WTC11 (cell line): Measurements from ENCODE around the gene GSG1L. TPM values are rescaled to one million over a fixed set of nuclear protein-coding genes. Genes with fewer than 3 reads are reported as not detected.

Experiments used
- ATAC-seq: fragments of 200-7000 bp; cut with Tn5 transposase; 2 replicates; pipeline ENCODE4 v1.10.0; 2021; ENCODE audit warnings: mild to moderate bottlenecking, moderate library complexity
- CTCF ChIA-PET: fragments of 300-600 bp; sonication (Branson Sonifier 250); formaldehyde crosslinking; loops from one replicate; lab custom pipeline; 2021; ENCODE audit warnings: antibody characterized with exemption; lab: Charles Lee
- POLR2A ChIA-PET: fragments of 350-600 bp; sonication (Branson Sonifier 250); formaldehyde crosslinking; loops from one replicate; lab custom pipeline; 2021; ENCODE audit warnings: antibody characterized with exemption; lab: Charles Lee
- DNase-seq: peaks from one replicate; pipeline ENCODE4 v3.0.0; 2021; ENCODE audit warnings: low spot score
- H3K27ac Mint-ChIP-seq: 2 replicates; pipeline ENCODE4 v1.8.0; 2021; ENCODE audit warnings: mixed read lengths
- H3K27me3 Mint-ChIP-seq: 2 replicates; pipeline ENCODE4 v1.8.0; 2021; ENCODE audit warnings: low read depth, mild to moderate bottlenecking, moderate library complexity, mixed read lengths
- H3K36me3 Mint-ChIP-seq: 2 replicates; pipeline ENCODE4 v1.8.0; 2021; ENCODE audit warnings: mixed read lengths
- H3K4me1 Mint-ChIP-seq: 2 replicates; pipeline ENCODE4 v1.8.0; 2022; ENCODE audit warnings: mixed read lengths
- H3K4me3 Mint-ChIP-seq: 2 replicates; pipeline ENCODE4 v1.8.0; 2021; ENCODE audit warnings: mild to moderate bottlenecking, moderate library complexity, mixed read lengths
- H3K9me3 Mint-ChIP-seq: 2 replicates; pipeline ENCODE4 v1.8.0; 2021; ENCODE audit warnings: mixed read lengths
- ATF2 ChIP-seq: sonication (generic); formaldehyde crosslinking; IDR thresholded peaks from 2 replicates; pipeline ENCODE4 v1.8.1; 2022; ENCODE audit warnings: low read depth, missing genetic modification reagents, borderline replicate concordance
- CBFB ChIP-seq: sonication (generic); formaldehyde crosslinking; IDR thresholded peaks from 2 replicates; pipeline ENCODE4 v1.8.1; 2022; ENCODE audit warnings: mild to moderate bottlenecking, low read depth, missing genetic modification reagents
- CREM ChIP-seq: sonication (generic); formaldehyde crosslinking; IDR thresholded peaks from 2 replicates; pipeline ENCODE4 v1.8.1; 2022; ENCODE audit warnings: mild to moderate bottlenecking, missing genetic modification reagents, moderate library complexity
- CTCF ChIP-seq: fragments of 200-600 bp; IDR thresholded peaks from 2 replicates; pipeline ENCODE4 v1.8.0; 2022; ENCODE audit warnings: antibody characterized with exemption
- ELF4 ChIP-seq: sonication (generic); formaldehyde crosslinking; IDR thresholded peaks from 2 replicates; pipeline ENCODE4 v1.8.1; 2022; ENCODE audit warnings: low read depth, mild to moderate bottlenecking, moderate library complexity, missing genetic modification reagents
- FOXP1 ChIP-seq: sonication (generic); formaldehyde crosslinking; IDR thresholded peaks from 2 replicates; pipeline ENCODE4 v1.8.0; 2022; ENCODE audit warnings: missing genetic modification reagents, mild to moderate bottlenecking, moderate library complexity, borderline replicate concordance
- JUN ChIP-seq: sonication (generic); formaldehyde crosslinking; IDR thresholded peaks from 2 replicates; pipeline ENCODE4 v1.8.0; 2023; ENCODE audit warnings: mild to moderate bottlenecking, missing genetic modification reagents
- MLX ChIP-seq: sonication (generic); formaldehyde crosslinking; IDR thresholded peaks from 2 replicates; pipeline ENCODE4 v1.8.1; 2023; ENCODE audit warnings: mild to moderate bottlenecking, missing genetic modification reagents, moderate library complexity
- MXD4 ChIP-seq: fragments of 250-450 bp; sonication (Bioruptor Pico); IDR thresholded peaks from 2 replicates; pipeline ENCODE4 v1.8.0; 2021; ENCODE audit warnings: mild to moderate bottlenecking, moderate library complexity, borderline replicate concordance
- NFATC4 ChIP-seq: fragments of 250-450 bp; sonication (Bioruptor Pico); IDR thresholded peaks from 2 replicates; pipeline ENCODE4 v1.9.0; 2021; ENCODE audit warnings: mild to moderate bottlenecking
- NFE2L1 ChIP-seq: sonication (generic); formaldehyde crosslinking; IDR thresholded peaks from 2 replicates; pipeline ENCODE4 v1.8.1; 2023; ENCODE audit warnings: missing genetic modification reagents
- PREB ChIP-seq: sonication (generic); formaldehyde crosslinking; IDR thresholded peaks from 2 replicates; pipeline ENCODE4 v1.8.1; 2022; ENCODE audit warnings: mild to moderate bottlenecking, missing genetic modification reagents, moderate library complexity, borderline replicate concordance
- TEAD4 ChIP-seq: sonication (generic); formaldehyde crosslinking; IDR thresholded peaks from 2 replicates; pipeline ENCODE4 v1.8.0; 2022; ENCODE audit warnings: mild to moderate bottlenecking, missing genetic modification reagents
- USF2 ChIP-seq: sonication (generic); formaldehyde crosslinking; IDR thresholded peaks from 2 replicates; pipeline ENCODE4 v1.8.1; 2023; ENCODE audit warnings: mild to moderate bottlenecking, missing genetic modification reagents, moderate library complexity
- ZBTB43 ChIP-seq: sonication (generic); formaldehyde crosslinking; IDR thresholded peaks from 2 replicates; pipeline ENCODE4 v1.8.1; 2023; ENCODE audit warnings: mild to moderate bottlenecking, missing genetic modification reagents
- ZNF121 ChIP-seq: sonication (generic); formaldehyde crosslinking; IDR thresholded peaks from 2 replicates; pipeline ENCODE4 v1.8.0; 2023; ENCODE audit warnings: missing genetic modification reagents
- ZNF232 ChIP-seq: sonication (generic); formaldehyde crosslinking; IDR thresholded peaks from 2 replicates; pipeline ENCODE4 v1.8.0; 2022; ENCODE audit warnings: mild to moderate bottlenecking, missing genetic modification reagents
- ZNF396 ChIP-seq: fragments of 250-450 bp; sonication (Bioruptor Pico); IDR thresholded peaks from 2 replicates; pipeline ENCODE4 v1.8.0; 2021; ENCODE audit warnings: mild to moderate bottlenecking, moderate library complexity, borderline replicate concordance
- ZNF416 ChIP-seq: fragments of 250-450 bp; sonication (Bioruptor Pico); IDR thresholded peaks from 2 replicates; pipeline ENCODE4 v1.9.0; 2021; ENCODE audit warnings: mild to moderate bottlenecking, inconsistent platforms
- total RNA-seq: library from RNA; stranded (reverse); gene quantifications from 3 replicates; pipeline ENCODE4 v1.2.3, GENCODE V29; 2021
- TF ChIP-seq, protein P1 (sequence below): sonication (generic); formaldehyde crosslinking; IDR thresholded peaks from 2 replicates; pipeline ENCODE4 v1.8.0; 2022; ENCODE audit warnings: mild to moderate bottlenecking, missing genetic modification reagents
- TF ChIP-seq, protein P2 (sequence below): fragments of 250-450 bp; sonication (Bioruptor Pico); IDR thresholded peaks from 2 replicates; pipeline ENCODE4 v2.1.2; 2022; ENCODE audit warnings: mild to moderate bottlenecking, moderate library complexity

Gene GSG1L
- total RNA-seq, 1 experiment from 2014 or later: 0.28 TPM

DNA sequence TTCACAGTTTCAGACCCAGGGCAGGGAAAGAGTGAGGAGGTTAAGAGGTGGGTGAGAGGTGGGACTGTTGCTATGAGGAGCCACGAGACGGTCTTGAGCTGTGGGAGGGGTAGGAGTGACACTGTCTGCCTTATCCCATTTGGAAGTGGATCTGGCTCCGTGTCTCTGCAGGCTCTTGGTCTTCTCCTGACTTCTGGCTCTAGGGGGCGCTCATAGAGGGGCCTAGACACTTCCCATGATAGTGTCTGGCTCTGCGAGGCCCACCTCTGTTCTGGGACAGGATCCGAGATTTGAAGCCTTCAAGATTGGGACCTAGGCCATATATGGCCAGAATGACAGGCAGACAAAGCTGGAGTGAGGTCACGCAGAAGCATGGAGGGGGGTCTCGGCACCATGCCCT is 204.5 kb downstream of the GSG1L start:
- peak; percentile 92 for ATAC-seq
- POLR2A ChIA-PET: no interaction called here
- TF ChIP-seq ZNF416: no peak
- no peak for TF ChIP-seq NFATC4 (CRISPR knock-in tag)
- TF ChIP-seq CTCF: peak; percentile 40; the same call in 1 of the 2 replicates
- TF ChIP-seq CREM (CRISPR knock-in tag): no peak
- TF ChIP-seq ZNF121: peak; percentile 21; the same call in 1 of the 2 replicates
- TF ChIP-seq JUN: no peak
- TF ChIP-seq, protein P1, sequence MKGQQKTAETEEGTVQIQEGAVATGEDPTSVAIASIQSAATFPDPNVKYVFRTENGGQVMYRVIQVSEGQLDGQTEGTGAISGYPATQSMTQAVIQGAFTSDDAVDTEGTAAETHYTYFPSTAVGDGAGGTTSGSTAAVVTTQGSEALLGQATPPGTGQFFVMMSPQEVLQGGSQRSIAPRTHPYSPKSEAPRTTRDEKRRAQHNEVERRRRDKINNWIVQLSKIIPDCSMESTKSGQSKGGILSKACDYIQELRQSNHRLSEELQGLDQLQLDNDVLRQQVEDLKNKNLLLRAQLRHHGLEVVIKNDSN (CRISPR knock-in tag): no peak
- no peak for TF ChIP-seq MXD4
- TF ChIP-seq ZNF232: no peak
- TF ChIP-seq USF2 (CRISPR knock-in tag): no peak
- TF ChIP-seq ATF2: no peak
- TF ChIP-seq ZNF396 (CRISPR knock-in tag): no peak
- TF ChIP-seq ELF4 (CRISPR knock-in tag): no peak
- TF ChIP-seq, protein P2, sequence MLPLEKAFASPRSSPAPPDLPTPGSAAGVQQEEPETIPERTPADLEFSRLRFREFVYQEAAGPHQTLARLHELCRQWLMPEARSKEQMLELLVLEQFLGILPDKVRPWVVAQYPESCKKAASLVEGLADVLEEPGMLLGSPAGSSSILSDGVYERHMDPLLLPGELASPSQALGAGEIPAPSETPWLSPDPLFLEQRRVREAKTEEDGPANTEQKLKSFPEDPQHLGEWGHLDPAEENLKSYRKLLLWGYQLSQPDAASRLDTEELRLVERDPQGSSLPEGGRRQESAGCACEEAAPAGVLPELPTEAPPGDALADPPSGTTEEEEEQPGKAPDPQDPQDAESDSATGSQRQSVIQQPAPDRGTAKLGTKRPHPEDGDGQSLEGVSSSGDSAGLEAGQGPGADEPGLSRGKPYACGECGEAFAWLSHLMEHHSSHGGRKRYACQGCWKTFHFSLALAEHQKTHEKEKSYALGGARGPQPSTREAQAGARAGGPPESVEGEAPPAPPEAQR (CRISPR knock-in tag): no peak
- TF ChIP-seq, all 79 proteins: peak for 2

DNA sequence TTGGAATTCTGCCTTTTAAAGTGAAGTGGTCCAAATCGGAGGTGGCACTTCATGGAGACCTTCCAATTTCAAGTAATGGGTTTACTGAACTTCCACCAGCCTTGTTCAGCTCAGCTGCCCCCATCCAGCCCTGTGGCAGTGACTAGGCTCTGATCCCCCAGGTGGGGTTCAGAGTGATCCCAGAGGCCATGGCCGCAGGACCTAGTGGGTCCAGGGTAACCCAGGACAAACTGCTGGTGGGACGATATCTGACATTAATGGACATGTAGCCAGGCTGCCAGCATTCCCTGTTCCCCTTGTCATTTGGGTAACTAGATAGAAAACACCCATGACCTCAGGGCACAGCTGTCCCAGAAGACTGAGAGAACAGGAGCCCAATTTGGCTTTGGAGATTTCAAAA is 209.9 kb downstream of the GSG1L start:
- no peak for DNase-seq
- H3K27me3 Mint-ChIP-seq: no peaks in the 10 kb centered on the region; the same call in 1 of the 2 replicates
- ATAC-seq: no peak
- H3K36me3 Mint-ChIP-seq: no peaks in the 10 kb centered on the region
- H3K4me3 Mint-ChIP-seq: no peak overlapping the region
- peaks cover 31% of the 10 kb centered on the region for H3K4me1 Mint-ChIP-seq
- no peak overlapping the region for H3K27ac Mint-ChIP-seq
- CTCF ChIA-PET: interaction anchor here (0.6 to 4.5 kb wide), 4 partner anchors 14 to 348 kb away, joined by 3 to 30 read pairs (median 11); no protein-coding TSS in a partner anchor
- POLR2A ChIA-PET: no interaction called here
- H3K9me3 Mint-ChIP-seq: no peaks in the 10 kb centered on the region
- no peak for TF ChIP-seq CBFB (CRISPR knock-in tag)
- no peak for TF ChIP-seq NFE2L1 (CRISPR knock-in tag)
- TF ChIP-seq ZNF396 (CRISPR knock-in tag): no peak
- no peak for TF ChIP-seq MLX
- TF ChIP-seq PREB (CRISPR knock-in tag): no peak
- TF ChIP-seq ZBTB43 (CRISPR knock-in tag): no peak
- no peak for TF ChIP-seq TEAD4
- no peak for TF ChIP-seq MXD4
- TF ChIP-seq, protein P1 (CRISPR knock-in tag): no peak
- no peak for TF ChIP-seq FOXP1

More for the DNA sequence above, 204.5 kb downstream of the GSG1L start:
- no peak overlapping the region for H3K4me3 Mint-ChIP-seq
- peaks cover 16% of the 10 kb centered on the region for H3K9me3 Mint-ChIP-seq
- H3K27ac Mint-ChIP-seq: no peak overlapping the region
- peaks cover 10% of the 10 kb centered on the region; the same call in 1 of the 2 replicates for H3K36me3 Mint-ChIP-seq
- H3K27me3 Mint-ChIP-seq: no peaks in the 10 kb centered on the region; the same call in none of the 2 replicates
- CTCF ChIA-PET: interaction anchor here (0.6 to 3.6 kb wide), 23 partner anchors 9 to 298 kb away, joined by 3 to 39 read pairs (median 4); no protein-coding TSS in a partner anchor
- peak; percentile 66 for DNase-seq
- H3K4me1 Mint-ChIP-seq: no peaks in the 10 kb centered on the region
